ENCODE data around the gene SGK1.

SGK1 gene

DNA sequence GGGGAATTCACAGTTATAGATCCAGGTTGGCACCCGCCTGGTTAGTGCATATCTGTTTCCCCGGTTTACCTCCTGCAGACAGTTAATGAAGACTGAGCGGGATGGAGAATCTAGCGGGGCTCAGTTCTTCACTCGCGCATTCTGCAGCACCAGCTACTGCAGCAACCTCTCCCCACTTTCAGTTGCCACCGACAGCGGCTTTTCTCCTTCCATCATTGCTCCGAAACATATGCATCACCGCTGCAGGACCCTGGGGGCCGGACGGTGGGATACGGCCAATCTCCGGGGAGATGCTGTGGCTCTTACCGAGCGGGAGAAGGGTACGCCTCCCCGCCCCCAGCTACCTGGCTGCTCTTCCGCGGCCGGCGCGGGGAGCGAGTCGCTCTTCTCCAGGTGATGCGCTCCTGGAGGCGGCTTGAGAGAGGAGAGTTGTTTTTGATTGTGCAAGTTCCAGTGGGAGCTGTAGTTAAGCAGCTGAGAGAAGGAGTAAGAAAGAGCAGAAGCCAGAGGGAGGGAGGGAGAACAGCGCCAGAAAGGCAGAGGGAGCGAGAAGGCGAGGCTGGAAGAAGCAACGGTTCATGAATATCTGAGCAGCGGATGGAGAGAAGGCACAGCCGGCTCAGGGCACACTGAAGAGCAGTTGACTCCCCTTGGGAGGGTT is at the start of gene SGK1:
TSS of gene SGK1 (minus strand) at position 642 of the 661 bp plus-strand sequence. CDS start 652 bp downstream, outside the sequence.
- peak; percentile 3 to 13 for DNase-seq (ENCODE audit: low read depth in 1 of 2, low spot score in 1 of 2)

DNA sequence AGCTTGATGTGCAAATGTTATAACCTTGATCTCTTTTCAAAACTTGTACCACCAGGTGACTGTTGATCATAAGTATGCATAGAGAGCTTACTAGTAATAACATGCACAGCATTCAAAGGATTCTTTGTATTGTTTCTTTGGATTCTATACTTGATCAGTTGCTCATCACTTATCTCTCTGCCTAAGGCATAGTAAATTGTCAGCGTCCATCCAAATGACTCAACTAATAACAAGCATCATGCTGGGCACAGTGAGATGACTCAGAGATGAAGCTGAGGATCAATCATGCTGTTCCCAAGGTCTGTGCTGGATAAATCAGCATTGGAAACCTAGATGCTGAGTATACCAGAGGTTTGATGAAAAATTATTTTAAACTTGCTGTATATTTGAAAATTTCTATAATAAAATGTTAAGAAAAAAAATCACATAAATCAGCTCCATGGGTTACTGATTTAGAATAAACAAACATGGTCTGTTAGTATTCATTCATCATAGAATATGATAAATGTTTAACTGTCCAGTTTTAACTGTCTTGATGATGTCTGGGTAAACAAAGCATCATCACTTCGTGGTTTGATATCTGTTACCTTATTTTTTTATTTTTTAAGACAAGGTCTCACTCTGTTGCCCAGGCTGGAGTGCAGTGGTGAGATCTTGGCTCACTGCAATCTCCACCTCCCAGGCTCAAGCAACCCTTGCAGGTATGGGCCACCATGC is 45.6 kb upstream of the SGK1 start:
- no peak for DNase-seq (ENCODE audit: low read depth in 1 of 2, low spot score in 1 of 2)

DNA sequence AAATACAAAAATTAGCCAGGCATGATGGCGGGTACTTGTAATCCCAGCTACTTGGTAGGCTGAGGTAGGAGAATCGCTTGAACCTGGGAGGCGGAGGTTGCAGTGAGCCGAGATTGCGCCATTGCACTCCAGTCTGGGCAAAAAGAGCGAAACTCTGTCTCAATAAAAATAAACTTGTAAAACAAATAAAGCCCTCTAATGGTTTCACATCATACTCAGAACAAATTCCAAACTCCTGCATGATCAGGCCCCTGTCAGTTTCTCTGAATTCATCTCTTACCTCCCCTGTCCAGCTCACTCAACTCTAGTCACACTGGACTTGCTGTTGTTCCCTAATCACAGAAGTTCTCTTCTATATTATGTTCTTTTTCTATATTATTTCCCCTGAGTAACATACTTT is 43.1 kb upstream of the SGK1 start:
- DNase-seq (ENCODE audit: low read depth in 1 of 2, low spot score in 1 of 2): no peak

DNA sequence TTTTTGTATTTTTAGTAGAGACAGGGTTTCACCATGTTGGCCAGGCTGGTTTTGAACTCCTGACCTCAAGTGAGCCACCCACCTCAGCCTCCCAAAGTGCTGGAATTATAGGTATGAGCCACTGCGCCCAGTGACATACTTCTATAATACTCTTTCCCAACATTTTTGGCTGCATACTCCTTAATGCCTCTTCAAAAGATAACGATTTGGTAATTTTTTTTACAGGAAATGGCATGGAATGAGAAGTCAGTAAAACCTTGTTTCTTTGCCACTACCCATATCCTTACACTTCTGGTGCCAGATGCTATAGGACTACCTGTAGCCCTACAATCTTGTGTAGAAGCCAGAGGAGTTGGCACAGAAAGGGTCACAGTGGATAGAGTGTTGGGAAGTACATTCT is 41.4 kb upstream of the SGK1 start:
- DNase-seq (ENCODE audit: low read depth in 1 of 2, low spot score in 1 of 2): no peak

DNA sequence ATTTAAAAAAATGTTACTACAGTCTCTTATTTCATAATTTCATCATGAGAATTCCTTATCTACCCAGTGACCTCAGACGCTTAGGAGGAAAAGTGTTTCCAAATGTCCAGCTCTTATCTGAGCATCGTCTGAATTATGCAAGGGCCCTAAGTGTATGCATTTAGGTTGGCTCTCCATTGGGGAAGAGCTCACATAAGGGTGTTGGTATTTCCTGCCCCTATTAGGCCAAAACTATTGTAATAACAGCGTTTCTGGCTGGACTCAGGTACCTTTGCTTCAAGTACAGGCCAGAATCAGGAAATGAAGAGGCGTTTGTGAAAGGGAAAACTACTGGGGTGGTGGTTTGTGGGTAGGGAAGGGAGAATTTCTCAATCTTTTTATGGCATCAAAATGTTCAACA is 40.4 kb upstream of the SGK1 start:
- no peak for DNase-seq (ENCODE audit: low read depth in 1 of 2, low spot score in 1 of 2)

DNA sequence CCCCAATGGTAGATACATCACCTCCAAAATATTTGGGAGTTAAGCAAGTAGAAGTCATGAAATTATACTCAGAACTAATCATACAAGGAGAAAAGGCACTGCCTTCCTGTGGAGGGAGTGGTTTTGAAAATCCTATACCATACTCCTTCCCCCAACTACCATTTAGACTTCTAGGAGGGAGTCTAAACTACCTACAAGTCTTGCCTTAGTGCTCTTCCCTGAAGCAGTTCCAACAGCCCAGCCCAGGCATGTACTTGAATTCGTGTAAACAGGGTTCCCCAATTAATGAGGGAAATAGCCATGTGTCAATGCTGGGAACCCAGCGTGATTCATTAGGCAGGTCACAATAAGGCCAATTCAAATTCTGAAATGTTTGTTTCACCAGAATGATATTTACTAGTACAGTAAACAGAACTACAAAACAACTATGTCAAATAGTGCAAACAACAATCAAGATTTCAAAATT is 39.1 kb upstream of the SGK1 start:
- DNase-seq (ENCODE audit: low read depth in 1 of 2, low spot score in 1 of 2): no peak

DNA sequence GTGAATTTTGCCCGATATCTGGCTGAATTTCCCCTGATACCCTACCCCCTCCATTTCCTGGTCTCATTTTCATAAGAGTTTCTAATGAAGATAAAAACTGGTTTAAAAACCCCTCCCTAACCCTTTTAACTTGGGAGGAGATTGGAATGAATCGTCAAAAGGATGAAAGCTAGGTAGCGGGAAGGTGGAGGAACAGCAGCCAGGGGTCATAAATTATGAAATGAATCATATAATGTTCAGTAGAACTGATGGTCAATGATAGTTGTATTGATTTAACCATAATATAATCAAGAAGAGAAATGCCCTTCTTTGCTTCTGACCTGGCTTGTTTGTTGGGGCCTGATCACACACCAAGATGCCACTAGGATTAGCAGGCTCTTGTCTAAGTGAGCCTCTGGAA is 38.5 kb upstream of the SGK1 start:
- no peak for DNase-seq (ENCODE audit: low read depth in 1 of 2, low spot score in 1 of 2)

DNA sequence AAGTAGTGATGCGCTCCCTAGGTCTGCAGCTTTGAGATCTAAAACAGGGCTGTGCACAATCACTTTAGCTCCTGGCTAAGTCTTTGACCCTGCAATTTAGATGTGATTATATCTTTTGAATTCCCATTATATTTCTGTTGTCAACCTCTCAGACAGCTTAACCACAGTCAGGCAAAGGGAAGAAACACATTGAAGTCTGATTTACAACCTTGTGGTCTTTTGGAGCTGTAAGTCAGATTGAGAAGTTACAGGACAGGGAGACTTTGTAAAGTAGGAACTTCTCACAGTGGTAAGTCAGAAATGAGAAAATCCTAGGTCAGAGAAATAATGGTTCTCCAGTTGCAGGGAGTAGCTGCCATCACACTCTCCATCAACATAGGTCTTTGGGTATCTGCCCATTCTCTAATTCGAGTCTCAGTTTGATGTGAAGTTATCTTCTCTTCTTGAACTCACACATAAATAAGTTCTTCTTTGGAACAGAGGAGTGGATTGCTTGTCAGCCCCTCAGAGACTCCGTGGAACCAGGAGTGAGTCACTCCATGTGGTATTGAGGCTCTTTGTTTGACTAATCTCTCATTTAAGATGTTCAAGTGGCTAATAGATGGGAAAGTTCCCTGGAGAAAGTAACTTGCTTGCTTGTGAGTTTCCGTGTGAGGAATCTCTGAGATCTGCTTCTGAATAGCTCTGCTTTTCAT is 35.0 kb upstream of the SGK1 start:
- DNase-seq (ENCODE audit: low read depth in 1 of 2, low spot score in 1 of 2): no peak

DNA sequence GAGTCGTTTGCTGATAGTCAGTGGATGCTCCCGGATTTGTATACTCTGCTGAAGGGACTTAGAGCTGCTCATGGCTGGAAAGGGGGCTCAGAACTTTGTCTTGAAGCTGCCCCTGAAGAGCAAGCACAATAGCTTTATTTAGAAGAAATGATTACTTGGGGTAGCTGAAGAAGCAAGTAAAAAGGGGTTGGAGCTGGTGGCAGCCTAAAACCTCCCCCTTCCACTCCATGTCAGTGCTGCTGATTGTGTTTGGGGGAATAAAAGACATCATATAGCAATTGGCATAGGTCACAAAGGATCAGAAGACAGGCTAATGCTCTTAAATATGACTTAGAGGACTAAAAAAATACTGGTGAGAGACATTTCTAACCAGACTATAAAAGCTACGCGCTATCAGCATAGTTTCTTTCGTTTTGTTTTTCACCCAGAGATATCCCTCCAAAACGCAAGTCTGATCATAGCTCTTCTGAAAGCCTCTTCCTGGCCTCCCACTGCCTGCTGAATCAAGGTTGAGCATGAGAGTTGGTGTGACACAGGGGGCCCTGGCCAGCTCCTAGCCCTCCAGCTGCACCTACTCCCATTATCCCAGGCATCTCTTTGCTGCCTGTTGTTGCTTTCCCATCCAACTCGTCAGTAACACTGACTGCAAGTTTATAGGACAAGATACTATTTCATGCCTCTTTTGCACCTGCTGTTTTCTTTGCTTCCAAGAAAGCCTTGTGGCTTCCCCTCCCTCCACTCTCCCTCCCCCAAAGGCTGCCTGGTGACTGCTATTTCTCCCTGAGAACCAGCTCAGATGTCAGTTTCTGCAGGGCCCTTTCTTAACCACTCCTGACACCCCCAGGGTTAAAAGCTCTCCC is 33.9 kb upstream of the SGK1 start:
- no peak for DNase-seq (ENCODE audit: low read depth in 1 of 2, low spot score in 1 of 2)

DNA sequence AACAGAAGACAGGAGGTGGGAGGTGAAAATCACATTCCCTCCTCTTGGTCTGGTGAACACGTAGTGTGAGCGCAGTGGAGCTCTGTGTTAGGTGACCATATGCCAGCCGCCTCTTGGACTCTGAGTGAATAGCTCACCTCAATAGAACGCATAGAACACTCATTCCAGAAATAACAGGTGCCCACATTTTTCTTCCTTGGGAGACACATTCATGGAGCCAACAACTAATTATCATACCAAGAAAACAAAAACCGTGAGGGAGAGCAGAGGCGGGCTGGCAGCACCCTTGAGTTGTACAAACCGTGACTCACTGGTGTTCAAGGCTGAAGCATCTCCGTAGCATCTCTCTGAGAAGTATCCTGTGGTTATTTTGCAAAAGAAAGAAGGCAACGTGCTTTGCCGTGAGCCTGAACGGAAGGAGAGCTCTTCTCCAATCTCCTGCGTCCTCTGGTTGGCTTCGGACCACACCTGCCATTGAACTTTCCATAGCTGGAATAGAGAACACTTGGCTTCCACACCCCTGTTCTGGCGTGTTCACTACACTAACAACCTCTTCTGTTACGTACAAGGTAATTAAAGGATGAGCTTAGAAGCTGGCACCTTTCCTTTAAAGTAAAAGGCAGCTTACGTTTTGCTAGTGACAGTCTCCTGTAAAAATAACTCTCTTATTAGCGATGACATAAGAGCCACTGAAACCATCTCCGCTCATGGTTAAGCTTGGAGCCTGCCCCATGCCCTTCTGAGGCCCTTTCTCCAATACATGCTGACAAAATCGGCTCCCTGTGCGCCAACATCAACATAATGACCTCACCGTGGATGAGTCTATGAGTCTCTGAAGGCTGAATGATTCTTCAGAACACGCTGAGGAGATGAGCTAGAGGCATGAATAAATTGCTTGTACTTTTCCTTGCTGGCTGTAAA is 30.2 kb upstream of the SGK1 start:
- no peak for DNase-seq (ENCODE audit: low read depth in 1 of 2, low spot score in 1 of 2)

DNA sequence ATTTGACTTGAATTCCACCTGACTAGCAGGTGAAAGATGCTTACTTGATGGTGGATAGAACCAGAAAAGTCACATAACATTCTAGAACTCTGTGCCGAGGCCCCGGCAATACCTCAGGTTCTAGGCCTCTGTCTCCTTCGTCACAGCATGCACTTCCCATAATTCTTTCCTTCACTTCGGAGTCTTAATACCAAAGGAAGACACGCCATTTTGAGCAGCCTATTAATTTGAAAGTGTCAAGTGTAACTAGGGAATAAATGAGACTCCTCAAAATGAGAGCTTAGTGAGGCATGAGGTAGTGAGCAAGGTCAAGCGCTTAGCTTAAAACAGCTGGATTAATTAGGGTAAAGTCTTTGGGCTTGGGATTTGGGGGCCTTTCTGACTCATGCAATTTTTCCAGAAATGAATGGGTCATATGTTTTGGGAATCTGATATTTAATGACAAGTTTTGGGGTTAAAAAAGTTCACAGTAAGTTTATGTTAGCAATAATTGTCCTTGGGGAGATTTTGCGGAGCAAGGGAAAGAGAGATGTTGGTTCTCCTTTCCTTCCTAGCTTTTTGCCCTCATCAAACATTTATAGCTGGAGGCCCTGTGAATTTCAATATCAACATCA is 29.1 kb upstream of the SGK1 start:
- DNase-seq (ENCODE audit: low read depth in 1 of 2, low spot score in 1 of 2): no peak

DNA sequence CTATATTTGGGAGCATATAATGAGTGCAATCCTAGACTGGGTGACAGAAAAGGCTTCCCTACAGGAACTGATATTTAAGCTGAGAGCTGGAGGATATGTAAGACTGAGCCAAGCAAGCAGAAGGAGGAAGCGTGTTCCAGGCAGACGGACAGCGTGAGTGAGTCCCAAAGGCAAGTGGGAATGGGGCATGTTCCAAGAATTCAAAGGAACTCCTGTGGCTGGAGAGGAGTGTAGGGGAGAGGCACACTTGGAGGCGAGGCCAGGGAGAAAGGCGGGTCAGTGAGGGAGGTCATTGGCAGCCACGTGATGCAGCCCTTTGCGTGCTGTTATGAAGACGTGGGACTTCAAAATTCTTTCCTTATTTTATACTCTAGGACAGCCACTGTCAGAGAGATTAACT is 27.9 kb upstream of the SGK1 start:
- no peak for DNase-seq (ENCODE audit: low read depth in 1 of 2, low spot score in 1 of 2)

DNA sequence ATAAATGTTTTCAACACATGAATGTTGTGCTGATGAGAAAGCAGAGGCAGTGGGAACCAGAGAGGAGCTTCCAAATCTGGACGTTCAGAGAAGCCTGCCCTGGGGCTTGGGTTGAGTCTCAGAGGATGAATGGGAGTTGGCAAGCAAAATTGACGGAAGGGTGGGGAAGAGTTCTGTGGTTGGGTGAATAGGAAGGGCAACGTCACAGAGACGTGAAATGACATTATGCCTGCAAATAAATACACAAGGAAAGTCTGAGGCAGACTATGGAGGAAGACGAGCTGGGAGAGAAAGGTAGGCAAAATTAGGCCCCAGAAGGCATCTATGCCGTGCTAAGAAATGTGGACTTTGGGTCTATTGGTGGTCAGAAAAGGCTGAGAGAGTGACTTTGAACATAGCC is 25.2 kb upstream of the SGK1 start:
- no peak for DNase-seq (ENCODE audit: low read depth in 1 of 2, low spot score in 1 of 2)

DNA sequence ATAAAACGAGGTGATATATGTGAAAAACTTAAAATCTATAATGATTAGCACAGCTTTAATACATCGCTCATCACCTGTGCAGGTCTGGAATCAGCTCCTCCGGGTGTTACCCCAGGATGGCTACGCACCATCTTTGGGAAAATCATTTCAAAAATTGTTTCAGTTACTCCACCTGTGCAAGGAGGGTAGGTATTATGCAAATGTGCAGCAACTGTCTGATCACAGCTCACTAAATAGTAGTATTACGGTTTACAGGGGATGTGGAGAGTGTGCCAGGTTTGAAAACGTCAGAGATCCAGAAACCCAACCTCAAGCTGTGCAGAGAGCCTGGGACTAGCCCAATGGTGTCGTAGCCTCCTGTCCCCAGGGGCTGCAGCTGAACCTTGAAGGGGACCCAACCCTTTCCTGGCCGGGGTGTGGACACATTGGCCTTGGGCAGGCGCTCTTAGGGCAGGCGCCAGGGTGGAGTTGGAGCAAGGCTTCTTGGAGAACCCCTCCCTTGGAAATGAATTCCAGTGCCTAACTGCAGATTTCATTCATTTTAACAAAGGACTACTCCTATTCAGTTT is 24.2 kb upstream of the SGK1 start:
- no peak for DNase-seq (ENCODE audit: low read depth in 1 of 2, low spot score in 1 of 2)

DNA sequence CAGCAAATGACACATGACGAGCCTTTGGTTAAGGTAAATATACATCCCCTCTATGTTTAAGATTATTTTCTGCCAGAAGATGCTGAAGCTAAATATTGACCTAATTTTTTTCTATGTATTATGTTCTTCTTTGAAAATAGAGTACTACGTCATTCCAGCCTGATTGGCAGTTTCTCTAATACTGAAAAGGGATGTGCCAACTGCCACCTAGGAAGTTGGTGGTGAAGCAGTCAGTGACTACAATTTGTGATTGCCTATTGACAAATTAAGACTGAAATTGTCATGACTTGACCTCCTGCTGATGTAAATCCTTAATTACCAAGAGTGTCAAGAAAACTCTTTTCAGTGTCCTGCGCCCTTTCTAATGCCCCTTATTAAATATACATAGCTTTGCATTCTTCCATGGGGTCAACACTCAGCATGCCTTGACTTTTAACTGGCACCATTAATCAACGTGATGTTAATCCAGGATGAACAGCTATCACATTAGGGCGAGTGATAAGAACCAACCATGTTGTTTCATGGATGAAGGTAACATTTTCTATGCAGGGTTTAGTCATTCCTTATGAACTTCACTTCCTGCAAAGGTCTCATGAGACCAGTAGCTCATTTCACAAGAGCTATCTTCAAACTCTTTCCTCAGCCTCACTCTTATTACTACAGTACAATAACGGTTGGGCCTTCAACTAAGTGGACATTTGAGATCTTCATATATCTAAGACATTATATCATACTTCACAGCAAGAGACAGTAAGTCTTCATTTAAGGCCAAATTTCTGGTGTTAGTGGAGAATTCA is 22.5 kb upstream of the SGK1 start:
- DNase-seq (ENCODE audit: low read depth in 1 of 2, low spot score in 1 of 2): no peak

DNA sequence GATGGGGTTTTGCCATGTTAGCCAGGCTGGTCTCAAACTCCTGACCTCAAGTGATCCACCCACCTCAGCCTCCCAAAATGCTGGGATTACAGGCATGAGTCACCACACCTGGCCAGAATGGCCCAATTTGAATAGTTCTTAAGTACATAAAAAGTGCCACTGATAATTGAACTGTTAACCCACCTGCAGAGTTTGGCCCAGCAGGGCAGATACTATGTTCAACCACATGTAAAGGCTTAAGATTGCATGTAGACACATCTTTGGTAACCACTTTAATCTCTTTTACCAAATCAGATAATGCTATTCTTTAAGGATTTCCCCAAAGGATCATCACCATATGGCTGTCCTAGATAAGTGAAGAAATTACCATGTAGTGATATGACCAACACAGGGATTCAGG is 21.3 kb upstream of the SGK1 start:
- no peak for DNase-seq (ENCODE audit: low read depth in 1 of 2, low spot score in 1 of 2)

DNA sequence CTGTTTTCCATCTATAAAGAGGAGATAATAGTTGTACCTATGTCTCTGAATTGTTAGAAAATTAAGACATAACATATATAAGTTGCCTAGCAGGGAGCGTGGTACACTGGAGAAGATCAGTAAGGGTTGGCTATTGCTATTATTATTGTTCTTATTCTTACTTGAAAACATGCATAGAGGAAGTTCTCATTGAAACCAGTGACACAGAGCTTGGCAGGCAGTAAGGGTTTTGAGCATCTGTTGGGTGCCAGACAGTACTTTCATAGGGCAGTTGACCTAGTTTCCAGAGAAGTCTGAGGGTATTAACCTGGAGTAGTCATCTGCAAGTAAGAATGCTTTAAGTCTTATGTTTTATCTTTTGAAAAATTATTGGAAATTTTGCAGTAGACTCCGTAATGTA is 13.3 kb upstream of the SGK1 start:
- no peak for DNase-seq (ENCODE audit: low read depth in 1 of 2, low spot score in 1 of 2)

DNA sequence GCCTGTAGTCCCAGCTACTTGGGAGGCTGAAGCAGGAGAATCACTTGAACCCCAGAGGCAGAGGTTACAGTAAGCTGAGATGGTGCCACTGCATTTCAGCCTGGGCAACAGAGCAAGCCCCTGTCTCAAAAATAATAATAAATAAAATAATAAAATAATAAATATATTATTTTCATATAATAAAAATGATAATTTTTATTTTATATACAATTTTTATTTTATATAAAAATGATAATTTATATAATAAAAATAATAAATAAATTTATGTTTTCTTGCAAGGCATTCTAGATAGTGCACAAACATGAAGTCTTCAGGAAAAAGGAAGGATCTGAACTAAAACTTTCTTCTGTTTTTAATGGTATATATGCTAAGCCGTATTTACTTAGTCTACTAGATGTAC is 12.6 kb upstream of the SGK1 start:
- DNase-seq (ENCODE audit: low read depth in 1 of 2, low spot score in 1 of 2): no peak

DNA sequence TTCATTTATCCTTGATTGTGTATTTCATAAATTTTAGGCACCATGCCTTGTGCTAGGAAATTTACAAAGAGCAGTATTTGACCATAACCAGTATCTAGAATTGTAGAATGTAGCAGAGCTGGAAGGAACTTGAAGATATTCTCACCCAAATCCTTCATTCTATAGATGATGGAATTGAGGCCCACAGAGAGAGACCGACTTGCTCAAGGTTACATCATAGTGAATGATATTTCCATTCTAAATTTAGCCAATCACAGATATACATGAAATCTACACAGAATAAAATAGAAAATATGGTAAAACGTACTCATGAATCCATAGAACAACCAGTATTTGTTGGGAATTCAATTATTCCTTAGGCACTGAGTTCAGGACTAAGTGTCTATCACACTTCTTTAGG is 10.9 kb upstream of the SGK1 start:
- DNase-seq (ENCODE audit: low read depth in 1 of 2, low spot score in 1 of 2): no peak

Measured in stimulated activated CD4-positive, alpha-beta T cell treated with anti-CD3 and anti-CD28 coated beads, Interleukin-15, amount 100 ng/mL, for 1 hour (primary cell).